ENCODE results near the gene CARD10.
"Not testable (repeated sequence)": the region's sequence is repeated elsewhere in the genome, so short reads cannot be mapped to it uniquely, and the experiment has no call there.

Gene CARD10

GRCh38 chr22:37527081-37527752 lies 8.0 kb upstream of the CARD10 start:
- not testable (repeated sequence) for DNase-seq (ENCODE audit: low spot score)

GRCh38 chr22:37526376-37526775 lies 7.2 kb upstream of the CARD10 start:
- DNase-seq (ENCODE audit: low spot score): no peak

GRCh38 chr22:37525746-37526350 lies 6.6 kb upstream of the CARD10 start:
- no peak for DNase-seq (ENCODE audit: low spot score)

- DNase-seq (ENCODE audit: low spot score): no peak
These were observed 6.0 kb upstream of the CARD10 start for GRCh38 chr22:37525073-37525745.

- no peak for DNase-seq (ENCODE audit: low spot score)
These were observed 3.3 kb upstream of the CARD10 start for GRCh38 chr22:37522482-37522881.

- no peak for DNase-seq (ENCODE audit: low spot score)
These were observed 2.1 kb upstream of the CARD10 start for GRCh38 chr22:37521236-37521739.

GRCh38 chr22:37520776-37521191 lies 1.6 kb upstream of the CARD10 start:
- no peak for DNase-seq (ENCODE audit: low spot score)

GRCh38 chr22:37518509-37519267 lies 527 bp downstream of the CARD10 start:
- DNase-seq (ENCODE audit: low spot score): no peak

- no peak for DNase-seq (ENCODE audit: low spot score)
These were observed 1.3 kb downstream of the CARD10 start for GRCh38 chr22:37517826-37518450.

- DNase-seq (ENCODE audit: low spot score): no peak
These were observed 2.8 kb downstream of the CARD10 start for GRCh38 chr22:37516456-37516855.

GRCh38 chr22:37515901-37516300 lies 3.3 kb downstream of the CARD10 start:
- DNase-seq (ENCODE audit: low spot score): no peak

- no peak for DNase-seq (ENCODE audit: low spot score)
These were observed 4.6 kb downstream of the CARD10 start for GRCh38 chr22:37514526-37515051.

GRCh38 chr22:37511395-37512104 lies 7.7 kb downstream of the CARD10 start:
- DNase-seq (ENCODE audit: low spot score): no peak

- no peak for DNase-seq (ENCODE audit: low spot score)
These were observed 9.1 kb downstream of the CARD10 start for GRCh38 chr22:37510091-37510490.

GRCh38 chr22:37509059-37509860 lies 10.0 kb downstream of the CARD10 start:
- no peak for DNase-seq (ENCODE audit: low spot score)

- DNase-seq (ENCODE audit: low spot score): no peak
These were observed 10.7 kb downstream of the CARD10 start for GRCh38 chr22:37508431-37508992.

- no peak for DNase-seq (ENCODE audit: low spot score)
These were observed 11.5 kb downstream of the CARD10 start for GRCh38 chr22:37507731-37508130.

- DNase-seq (ENCODE audit: low spot score): no peak
These were observed 13.2 kb downstream of the CARD10 start for GRCh38 chr22:37505989-37506388.

- DNase-seq (ENCODE audit: low spot score): no peak
These were observed 13.7 kb downstream of the CARD10 start for GRCh38 chr22:37505565-37505964.

- DNase-seq (ENCODE audit: low spot score): no peak
These were observed 14.3 kb downstream of the CARD10 start for GRCh38 chr22:37504964-37505363.
